GM10248 (cell line): ENCODE results near the gene UPK3BL1.
"Not testable (repeated sequence)": the region's sequence is repeated elsewhere in the genome, so short reads cannot be mapped to it uniquely, and the experiment has no call there.

ENCODE experiments used
- CTCF ChIA-PET: fragments of 300-600 bp; sonication (Branson Sonifier 250); formaldehyde crosslinking; extraction: SDS; loops from one replicate; lab custom pipeline; 2021; ENCODE audit warnings: antibody characterized with exemption; lab: Yijun Ruan, JAX
- POLR2A ChIA-PET: fragments of 350-650 bp; sonication (Branson Sonifier 250); formaldehyde crosslinking; extraction: SDS; loops from one replicate; lab custom pipeline; 2020; ENCODE audit warnings: antibody characterized with exemption; lab: Yijun Ruan, JAX
- DNase-seq: peaks from one replicate; pipeline ENCODE4 v3.0.0; 2012; ENCODE audit errors: extremely low spot score
- CTCF ChIP-seq: IDR thresholded peaks from 2 replicates; pipeline ENCODE4 v1.5.1; 2012; ENCODE audit warnings: mild to moderate bottlenecking, low read depth; ENCODE audit errors: extremely low read depth, missing control alignments, control extremely low read depth

UPK3BL1 gene, protein sequence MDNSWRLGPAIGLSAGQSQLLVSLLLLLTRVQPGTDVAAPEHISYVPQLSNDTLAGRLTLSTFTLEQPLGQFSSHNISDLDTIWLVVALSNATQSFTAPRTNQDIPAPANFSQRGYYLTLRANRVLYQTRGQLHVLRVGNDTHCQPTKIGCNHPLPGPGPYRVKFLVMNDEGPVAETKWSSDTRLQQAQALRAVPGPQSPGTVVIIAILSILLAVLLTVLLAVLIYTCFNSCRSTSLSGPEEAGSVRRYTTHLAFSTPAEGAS

GRCh38 chr7:102642691-102643090, at the start of gene UPK3BL1:
UPK3BL1 (minus strand) TSS chr7:102642791; CDS start chr7:102642741, 50 bp downstream.
- CTCF ChIA-PET, DNase-seq, POLR2A ChIA-PET: not testable (repeated sequence)

DNA sequence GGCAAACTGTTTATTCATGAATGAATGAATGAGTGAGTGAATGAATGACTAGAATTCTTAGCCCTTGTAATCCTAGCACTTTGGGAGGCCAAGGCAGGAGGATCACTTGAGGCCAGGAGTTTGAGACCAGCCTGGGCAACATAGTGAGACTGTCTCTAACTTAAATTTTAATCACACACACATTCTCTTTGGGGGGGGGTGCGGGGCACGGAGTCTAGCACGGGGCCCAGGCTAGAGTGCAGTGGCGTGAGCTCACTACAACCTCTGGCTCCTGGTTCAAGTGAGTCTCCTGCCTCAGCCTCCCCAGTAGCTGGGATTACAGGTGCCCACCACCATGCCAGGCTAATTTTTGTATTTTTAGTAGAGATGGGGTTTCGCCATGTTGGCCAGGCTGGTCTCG, 48.0 kb upstream of the UPK3BL1 start:
- CTCF ChIA-PET, DNase-seq, POLR2A ChIA-PET: not testable (repeated sequence)

GRCh38 chr7:102689436-102690282, 47.1 kb upstream of the UPK3BL1 start:
- POLR2A ChIA-PET, CTCF ChIA-PET, DNase-seq: not testable (repeated sequence)

- POLR2A ChIA-PET, CTCF ChIA-PET, DNase-seq: not testable (repeated sequence)
These were observed 45.9 kb upstream of the UPK3BL1 start for GRCh38 chr7:102688299-102689036.

GRCh38 chr7:102682560-102682959, 40.0 kb upstream of the UPK3BL1 start:
- POLR2A ChIA-PET, CTCF ChIA-PET, DNase-seq: not testable (repeated sequence)

GRCh38 chr7:102680780-102681179, 38.2 kb upstream of the UPK3BL1 start:
- CTCF ChIA-PET, POLR2A ChIA-PET, DNase-seq: not testable (repeated sequence)

- CTCF ChIA-PET, POLR2A ChIA-PET, DNase-seq: not testable (repeated sequence)
These were observed 33.0 kb upstream of the UPK3BL1 start for GRCh38 chr7:102675545-102675944.

GRCh38 chr7:102673447-102674067, 31.0 kb upstream of the UPK3BL1 start:
- CTCF ChIA-PET, POLR2A ChIA-PET, DNase-seq: not testable (repeated sequence)

GRCh38 chr7:102671956-102672307, 29.3 kb upstream of the UPK3BL1 start:
- CTCF ChIA-PET, DNase-seq, POLR2A ChIA-PET: not testable (repeated sequence)

GRCh38 chr7:102671166-102671955, 28.8 kb upstream of the UPK3BL1 start, which contains the start of gene POLR2J2:
POLR2J2 (minus strand) TSS chr7:102671663; CDS start chr7:102671601, 62 bp downstream.
- peak; percentile 50 for TF ChIP-seq CTCF
- DNase-seq = peak; percentile 79
- CTCF ChIA-PET, POLR2A ChIA-PET: not testable (repeated sequence)

- CTCF ChIA-PET, POLR2A ChIA-PET, DNase-seq: not testable (repeated sequence)
These were observed 24.9 kb upstream of the UPK3BL1 start for GRCh38 chr7:102667523-102667922.

DNA sequence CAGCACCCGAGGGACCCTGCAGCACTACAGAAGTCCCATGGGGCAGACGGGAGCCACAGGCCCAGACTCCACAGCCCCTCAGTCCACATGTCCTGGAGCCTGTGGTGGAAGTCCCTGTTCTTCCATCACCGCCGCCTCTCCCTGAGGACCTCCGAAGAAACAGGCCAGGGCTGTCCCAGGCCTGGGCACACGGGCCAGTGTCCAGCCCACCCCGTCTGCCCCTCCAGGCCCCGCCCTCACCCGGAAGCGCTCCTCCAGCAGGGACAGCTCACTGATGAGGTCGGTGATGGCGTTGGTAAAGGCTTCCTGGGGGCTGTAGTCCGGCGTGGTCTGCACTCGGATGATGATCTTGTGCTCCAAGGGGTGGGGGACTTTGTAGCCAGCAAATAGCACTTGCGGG, 24.3 kb upstream of the UPK3BL1 start:
- CTCF ChIA-PET, POLR2A ChIA-PET, DNase-seq: not testable (repeated sequence)

DNA sequence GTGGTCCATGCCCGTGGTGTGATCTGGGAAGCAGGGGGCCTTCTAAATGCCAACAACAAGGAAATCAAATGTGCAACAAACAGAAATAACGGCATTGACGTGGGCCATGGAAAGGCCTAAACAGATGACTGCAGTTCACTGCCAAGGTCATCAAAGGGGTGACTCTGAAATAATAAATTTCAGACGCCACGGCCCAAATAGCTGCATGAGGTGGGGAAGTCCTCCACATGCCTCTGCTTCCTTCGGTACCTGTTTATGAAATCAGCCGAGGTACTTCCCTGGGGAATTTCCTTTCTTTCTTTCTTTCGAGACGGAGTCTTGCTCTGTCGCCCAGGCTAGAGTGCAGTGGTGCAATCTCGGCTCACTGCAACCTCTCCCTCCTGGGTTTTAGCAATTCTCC, 22.2 kb upstream of the UPK3BL1 start:
- POLR2A ChIA-PET, DNase-seq, CTCF ChIA-PET: not testable (repeated sequence)

DNA sequence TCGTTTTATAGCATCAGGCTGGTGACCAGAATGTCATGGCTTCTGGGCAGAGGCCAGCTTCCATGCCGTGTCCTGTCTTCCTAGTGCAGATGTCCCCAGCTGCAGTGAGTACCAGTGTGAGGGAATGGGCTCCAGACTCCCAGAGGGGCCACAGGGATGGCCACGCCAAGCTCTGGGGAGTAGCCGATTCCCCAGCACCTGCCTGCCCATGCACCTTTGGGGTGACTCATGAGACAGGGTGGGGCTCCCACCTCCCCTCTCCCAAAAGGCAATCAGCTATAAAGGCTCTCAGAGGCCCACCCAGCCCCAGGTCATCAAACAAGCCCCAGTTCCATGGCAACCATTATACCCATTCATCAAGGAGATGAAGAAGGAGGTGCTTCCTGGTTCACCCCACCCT, 7.3 kb upstream of the UPK3BL1 start, which contains the start of gene SPDYE2B:
SPDYE2B (plus strand) TSS at position 396 of the 400 bp plus-strand sequence. CDS start 2,030 bp downstream, outside the sequence.
- CTCF ChIA-PET, POLR2A ChIA-PET, DNase-seq: not testable (repeated sequence)

DNA sequence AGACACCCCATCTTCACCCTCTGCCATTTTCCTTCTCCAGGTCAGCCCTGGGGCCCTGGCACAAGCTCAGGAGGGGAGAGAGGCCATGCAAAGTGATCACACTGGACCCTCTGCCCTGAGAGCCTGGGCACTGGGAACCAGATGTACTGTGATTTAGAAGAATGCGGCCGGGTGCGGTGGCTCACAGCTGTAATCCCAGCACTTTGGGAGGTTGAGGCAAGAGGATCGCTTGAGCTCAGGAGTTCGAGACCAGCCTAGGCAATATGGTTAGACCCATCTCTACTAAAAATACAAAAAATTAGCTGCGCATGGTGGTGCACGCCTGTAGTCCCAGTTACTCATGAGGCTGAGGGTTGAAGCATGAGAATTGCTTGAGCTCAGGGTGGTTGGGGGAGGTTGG, 5.2 kb upstream of the UPK3BL1 start:
- DNase-seq, POLR2A ChIA-PET: not testable (repeated sequence)

More for the DNA sequence above, 5.2 kb upstream of the UPK3BL1 start:
- CTCF ChIA-PET = not testable (repeated sequence)
